MCF 10A (cell line): Measurements from ENCODE around the gene NACA. TPM values are rescaled to one million over a fixed set of nuclear protein-coding genes. Genes with fewer than 3 reads are reported as not detected.

ENCODE experiments used
- BruUV-seq: library from RNA; stranded (reverse); fragments of 400-500 nt; replicated peaks from 2 replicates; lab custom pipeline; 2021; lab: Mats Ljungman, UMichigan
- CTCF ChIA-PET: fragments of 300-600 bp; sonication (Branson Sonifier 250); formaldehyde crosslinking; extraction: SDS; loops from one replicate; lab custom pipeline; 2021; ENCODE audit warnings: antibody characterized with exemption, inconsistent platforms; lab: Yijun Ruan, JAX
- POLR2A ChIA-PET: fragments of 300-600, 350-650 bp; sonication (Branson Sonifier 250); formaldehyde crosslinking; extraction: SDS; loops from one replicate; lab custom pipeline; 2020; ENCODE audit warnings: antibody characterized with exemption, inconsistent platforms; lab: Yijun Ruan, JAX
- DNase-seq: peaks from one replicate; pipeline ENCODE4 v3.0.0-alpha.2; 2018; ENCODE audit not compliant: unreplicated experiment
- H3K27ac Mint-ChIP-seq: one replicate; pipeline ENCODE4 v1.8.0; 2022; ENCODE audit warnings: mild to moderate bottlenecking, low read depth, mixed read lengths; ENCODE audit not compliant: unreplicated experiment
- H3K27me3 Mint-ChIP-seq: one replicate; pipeline ENCODE4 v1.8.0; 2022; ENCODE audit warnings: mixed read lengths; ENCODE audit not compliant: insufficient read depth, unreplicated experiment
- H3K36me3 Mint-ChIP-seq: one replicate; pipeline ENCODE4 v1.8.0; 2022; ENCODE audit warnings: mild to moderate bottlenecking, moderate library complexity, mixed read lengths; ENCODE audit not compliant: insufficient read depth, unreplicated experiment
- H3K4me1 Mint-ChIP-seq: one replicate; pipeline ENCODE4 v1.8.0; 2022; ENCODE audit warnings: mixed read lengths; ENCODE audit not compliant: insufficient read depth, unreplicated experiment
- H3K4me3 Mint-ChIP-seq: one replicate; pipeline ENCODE4 v1.8.0; 2022; ENCODE audit warnings: mild to moderate bottlenecking, moderate library complexity, mixed read lengths; ENCODE audit not compliant: unreplicated experiment
- H3K9me3 Mint-ChIP-seq: one replicate; pipeline ENCODE4 v1.8.0; 2022; ENCODE audit warnings: mixed read lengths; ENCODE audit not compliant: unreplicated experiment
- CTCF ChIP-seq: fragments of 200-600 bp; IDR thresholded peaks from one replicate; pipeline ENCODE4 v1.8.0; 2022; ENCODE audit warnings: antibody characterized with exemption, mild to moderate bottlenecking; ENCODE audit not compliant: unreplicated experiment
- intact Hi-C: fragments of 100-400 bp; cut with micrococcal nuclease; formaldehyde crosslinking; loops from 2 replicates; pipeline ENCODE4 v1.14.1; 2022
- total RNA-seq: library from RNA; stranded (reverse); gene quantifications from 2 replicates; pipeline ENCODE4 v1.2.3, GENCODE V29; 2022

NACA gene
- total RNA-seq, 1 experiment from 2014 or later: 1,274 TPM

DNA sequence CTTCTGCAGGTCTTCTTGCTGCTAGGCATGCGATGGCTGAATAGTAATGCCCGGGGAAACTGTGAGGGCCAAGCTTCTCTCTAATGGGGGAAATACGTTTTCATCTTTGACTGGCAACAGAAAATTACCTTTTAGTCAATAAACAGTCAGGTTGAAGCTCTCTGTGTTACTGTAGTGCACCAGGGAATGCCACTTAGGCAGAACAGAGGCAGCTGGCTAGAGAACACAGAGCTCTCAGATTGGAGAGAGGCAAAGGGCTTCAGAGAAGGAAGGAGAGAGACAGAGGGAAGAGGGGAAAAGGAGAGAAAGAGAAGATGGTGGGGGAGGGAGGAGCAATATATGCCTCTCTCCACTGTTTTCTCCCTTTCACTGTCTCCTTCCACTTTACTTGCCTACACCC, 44.8 kb upstream of the NACA start:
- no TSS peak for BruUV-seq
- ChIA-PET POLR2A (no interaction called here), CTCF (interaction anchor here (1.0 to 2.8 kb wide), 2 partner anchors 11 to 232 kb away, joined by 5 to 14 read pairs; no protein-coding TSS in a partner anchor)
- Mint-ChIP-seq H3K4me1 (peaks cover 12% of the 10 kb centered on the region), H3K36me3 (no peaks in the 10 kb centered on the region), H3K4me3 (no peak overlapping the region), H3K9me3 (no peaks in the 10 kb centered on the region), H3K27ac (no peak overlapping the region), H3K27me3 (no peaks in the 10 kb centered on the region)
- TF ChIP-seq CTCF: no peak
- intact Hi-C loops: no loop called here
- DNase-seq: no peak

- H3K4me3 Mint-ChIP-seq: no peak overlapping the region
Measured at GRCh38 chr12:56768424-56768823, 43.3 kb upstream of the NACA start.

DNA sequence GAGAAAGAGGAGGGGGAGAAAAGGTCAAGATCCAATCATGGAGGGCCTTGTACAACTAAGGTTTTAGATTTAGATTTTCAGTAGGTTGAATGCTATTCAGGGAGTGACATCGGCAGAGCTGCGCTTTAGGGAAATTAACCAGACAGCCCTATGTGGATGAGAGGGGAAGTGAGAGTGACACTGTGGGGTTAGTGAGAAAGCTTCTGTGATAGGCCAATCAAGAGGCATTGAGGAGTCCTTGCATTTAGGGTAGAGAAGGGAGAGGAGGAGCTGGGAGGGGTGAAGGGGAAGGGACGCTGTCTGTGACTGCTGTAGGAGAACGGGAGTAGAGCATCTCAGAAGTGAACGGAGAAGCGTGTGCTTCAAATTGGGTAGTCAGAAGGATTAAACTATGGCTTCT, 41.4 kb upstream of the NACA start:
- CTCF ChIA-PET: interaction anchor here (0.6 to 1.7 kb wide), 3 partner anchors 8 to 222 kb away, joined by 3 to 6 read pairs (median 3); no protein-coding TSS in a partner anchor
- intact Hi-C loops: no loop called here
- Mint-ChIP-seq H3K27me3 (no peaks in the 10 kb centered on the region), H3K36me3 (no peaks in the 10 kb centered on the region), H3K4me1 (peaks cover 23% of the 10 kb centered on the region), H3K27ac (no peak overlapping the region), H3K4me3 (no peak overlapping the region), H3K9me3 (no peaks in the 10 kb centered on the region)
- no peak for DNase-seq
- no TSS peak for BruUV-seq
- TF ChIP-seq CTCF: no peak
- POLR2A ChIA-PET: interaction anchor here (0.7 kb wide), 1 partner anchor 227 kb away, joined by 3 read pairs; no protein-coding TSS in a partner anchor

More at GRCh38 chr12:56768424-56768823, 43.3 kb upstream of the NACA start:
- CTCF ChIA-PET: interaction anchor here (0.7 to 2.8 kb wide), 4 partner anchors 9 to 236 kb away, joined by 3 to 14 read pairs (median 6); no protein-coding TSS in a partner anchor
- POLR2A ChIA-PET: interaction anchor here (0.5 to 1.4 kb wide), 3 partner anchors 9 to 129 kb away, joined by 3 to 5 read pairs (median 5); no protein-coding TSS in a partner anchor
- no peaks in the 10 kb centered on the region for H3K36me3 Mint-ChIP-seq
- DNase-seq: peak; percentile 66
- no peak overlapping the region for H3K27ac Mint-ChIP-seq
- no peaks in the 10 kb centered on the region for H3K27me3 Mint-ChIP-seq
- peaks cover 18% of the 10 kb centered on the region for H3K4me1 Mint-ChIP-seq
- BruUV-seq: no TSS peak
- TF ChIP-seq CTCF: no peak
- intact Hi-C loops: no loop called here
- H3K9me3 Mint-ChIP-seq: no peaks in the 10 kb centered on the region

DNA sequence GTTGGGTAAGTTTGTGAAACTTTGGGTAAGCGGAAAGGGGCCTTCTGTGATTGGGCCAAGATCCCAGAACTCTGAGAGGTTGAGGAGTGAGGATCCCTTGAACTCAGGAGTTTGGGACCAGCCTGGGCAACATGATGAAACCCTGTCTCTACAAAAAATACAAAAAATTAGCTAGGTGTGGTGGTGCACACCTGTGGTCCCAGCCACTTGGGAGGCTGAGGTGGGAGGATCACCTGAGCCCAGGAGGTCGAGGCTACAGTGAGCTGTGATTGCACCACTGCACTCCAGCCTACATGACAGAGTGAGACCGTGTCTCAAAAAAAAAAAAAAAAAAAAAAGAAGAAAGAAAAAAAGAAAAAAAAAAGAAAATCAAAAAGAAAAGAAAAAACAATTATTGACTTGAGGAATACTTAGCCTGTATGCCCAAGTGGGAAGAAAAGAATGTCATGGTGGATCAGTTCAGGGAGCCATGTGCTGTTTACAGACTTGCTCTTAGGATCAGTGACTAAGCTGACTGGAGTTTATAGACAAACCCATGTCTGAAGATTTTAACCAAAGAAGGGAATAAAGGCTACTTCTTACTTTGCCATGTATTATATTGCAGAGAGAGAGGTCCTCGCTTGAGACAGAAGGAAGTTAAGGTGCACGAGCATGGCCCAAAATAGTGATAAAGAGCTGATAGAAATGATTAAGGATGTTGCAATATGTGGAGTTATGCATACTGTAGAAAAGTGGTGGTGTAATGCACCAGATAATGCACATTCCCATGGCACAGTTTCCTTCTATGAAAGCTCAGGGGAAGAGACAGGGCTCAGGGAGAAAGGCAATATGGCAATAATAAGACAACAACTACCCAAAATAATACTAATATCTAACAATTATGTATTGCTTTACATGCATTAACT, 38.9 kb upstream of the NACA start:
- Mint-ChIP-seq H3K9me3 (peaks cover 1% of the 10 kb centered on the region), H3K4me1 (peaks cover 23% of the 10 kb centered on the region), H3K27ac (no peak overlapping the region), H3K27me3 (no peaks in the 10 kb centered on the region), H3K36me3 (no peaks in the 10 kb centered on the region), H3K4me3 (no peak overlapping the region)
- DNase-seq: no peak
- ChIA-PET CTCF (interaction anchor here (0.7 to 9.7 kb wide), 15 partner anchors 40 to 272 kb away, joined by 3 to 212 read pairs (median 3); no protein-coding TSS in a partner anchor), POLR2A (interaction anchor here (0.6 to 1.8 kb wide), 4 partner anchors 46 to 934 kb away, joined by 3 to 6 read pairs (median 4); partner anchors contain the start of gene RDH16)
- no TSS peak for BruUV-seq
- no peak for TF ChIP-seq CTCF
- intact Hi-C loops: loop anchor here (1.0 kb wide), 1 partner anchor 223 kb away; no protein-coding TSS in a partner anchor
